Measurements from ENCODE around the gene C3orf20.

- TF ChIP-seq DPF2 (IDR thresholded peaks at IDR 0.05) (no peak), HNRNPLL (IDR thresholded peaks at IDR 0.05; ENCODE audit: low read depth, low read length, poor library complexity, severe bottlenecking) (no peak), CTCF (IDR thresholded peaks at IDR 0.05 in 2 of 3, conservative IDR thresholded peaks at IDR 0.05 in 1 of 3; ENCODE audit: insufficient read depth in 2 of 3, low read depth in 1 of 3, low read length in 3 of 3) (no peak), STAT6 (CRISPR knock-in tag; IDR thresholded peaks at IDR 0.05) (no peak), TFAM (CRISPR knock-in tag; conservative IDR thresholded peaks at IDR 0.05) (no peak)
These were observed 23.8 kb downstream of the C3orf20 start for GRCh38 chr3:14698601-14699244.
